HEK293 (cell line): Measurements from ENCODE around the gene SYNJ2.

Source experiments
- BCL11B ChIP-seq: fragments of 450-650 bp; formaldehyde crosslinking; IDR thresholded peaks from 2 replicates; pipeline ENCODE4 v1.5.1; 2016; ENCODE audit warnings: low read depth, missing biosample characterization, missing genetic modification characterization
- FEZF1 ChIP-seq: fragments of 450-650 bp; formaldehyde crosslinking; IDR thresholded peaks from 2 replicates; pipeline ENCODE4 v1.5.1; 2016; ENCODE audit warnings: missing biosample characterization, missing genetic modification characterization
- ZBTB1 ChIP-seq: fragments of 450-650 bp; formaldehyde crosslinking; IDR thresholded peaks from 2 replicates; pipeline ENCODE4 v1.5.1; 2016; ENCODE audit warnings: missing biosample characterization, missing genetic modification characterization
- ZBTB21 ChIP-seq: fragments of 450-650 bp; formaldehyde crosslinking; IDR thresholded peaks from 2 replicates; pipeline ENCODE4 v1.5.1; 2017; ENCODE audit warnings: missing biosample characterization, missing genetic modification characterization
- ZBTB48 ChIP-seq: fragments of 450-650 bp; formaldehyde crosslinking; IDR thresholded peaks from 2 replicates; pipeline ENCODE4 v1.5.1; 2016; ENCODE audit warnings: missing biosample characterization, missing genetic modification characterization
- ZBTB8A ChIP-seq: fragments of 450-650 bp; formaldehyde crosslinking; IDR thresholded peaks from 2 replicates; pipeline ENCODE4 v1.5.1; 2016; ENCODE audit warnings: missing biosample characterization, missing genetic modification characterization
- ZFP41 ChIP-seq: fragments of 450-650 bp; formaldehyde crosslinking; IDR thresholded peaks from 2 replicates; pipeline ENCODE4 v1.5.1; 2016; ENCODE audit warnings: missing biosample characterization, missing genetic modification characterization, borderline replicate concordance
- ZNF175 ChIP-seq: fragments of 450-650 bp; formaldehyde crosslinking; IDR thresholded peaks from 2 replicates; pipeline ENCODE4 v1.5.1; 2016; ENCODE audit warnings: missing biosample characterization, missing genetic modification characterization
- ZNF280D ChIP-seq: fragments of 450-650 bp; formaldehyde crosslinking; IDR thresholded peaks from 2 replicates; pipeline ENCODE4 v1.5.1; 2016; ENCODE audit warnings: missing biosample characterization, missing genetic modification characterization
- ZNF776 ChIP-seq: fragments of 450-650 bp; formaldehyde crosslinking; IDR thresholded peaks from 2 replicates; pipeline ENCODE4 v1.5.0; 2017; ENCODE audit warnings: missing biosample characterization, missing genetic modification characterization, borderline replicate concordance
- TF ChIP-seq, protein P1 (sequence below): fragments of 450-650 bp; formaldehyde crosslinking; IDR thresholded peaks from 2 replicates; pipeline ENCODE4 v1.5.1; 2016; ENCODE audit warnings: missing biosample characterization, missing genetic modification characterization

- TF ChIP-seq ZNF280D (tag by site-specific recombination) (no peak), ZBTB8A (no peak), ZNF776 (tag by site-specific recombination) (no peak), BCL11B (tag by site-specific recombination) (no peak), ZNF175 (no peak), ZBTB1 (no peak), ZBTB48 (tag by site-specific recombination) (no peak), ZFP41 (no peak), ZBTB21 (tag by site-specific recombination) (no peak), FEZF1 (no peak)
- TF ChIP-seq, protein P1, sequence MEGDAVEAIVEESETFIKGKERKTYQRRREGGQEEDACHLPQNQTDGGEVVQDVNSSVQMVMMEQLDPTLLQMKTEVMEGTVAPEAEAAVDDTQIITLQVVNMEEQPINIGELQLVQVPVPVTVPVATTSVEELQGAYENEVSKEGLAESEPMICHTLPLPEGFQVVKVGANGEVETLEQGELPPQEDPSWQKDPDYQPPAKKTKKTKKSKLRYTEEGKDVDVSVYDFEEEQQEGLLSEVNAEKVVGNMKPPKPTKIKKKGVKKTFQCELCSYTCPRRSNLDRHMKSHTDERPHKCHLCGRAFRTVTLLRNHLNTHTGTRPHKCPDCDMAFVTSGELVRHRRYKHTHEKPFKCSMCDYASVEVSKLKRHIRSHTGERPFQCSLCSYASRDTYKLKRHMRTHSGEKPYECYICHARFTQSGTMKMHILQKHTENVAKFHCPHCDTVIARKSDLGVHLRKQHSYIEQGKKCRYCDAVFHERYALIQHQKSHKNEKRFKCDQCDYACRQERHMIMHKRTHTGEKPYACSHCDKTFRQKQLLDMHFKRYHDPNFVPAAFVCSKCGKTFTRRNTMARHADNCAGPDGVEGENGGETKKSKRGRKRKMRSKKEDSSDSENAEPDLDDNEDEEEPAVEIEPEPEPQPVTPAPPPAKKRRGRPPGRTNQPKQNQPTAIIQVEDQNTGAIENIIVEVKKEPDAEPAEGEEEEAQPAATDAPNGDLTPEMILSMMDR (tag by site-specific recombination), result no peak
These were observed 28.0 kb upstream of the SYNJ2 start for GRCh38 chr6:157953580-157954091.
